CD4-positive, alpha-beta T cell treated with Interleukin-1 beta for 1 hour (primary cell): ENCODE results near the gene TNRC6B.
"Not testable (repeated sequence)": the region's sequence is repeated elsewhere in the genome, so short reads cannot be mapped to it uniquely, and the experiment has no call there.

Experiments used
- DNase-seq, 2 donors: peaks; one replicate each; pipeline ENCODE4 v3.0.0-alpha.2; 2020 to 2022

TNRC6B gene

GRCh38 chr22:40212121-40212520, 34.4 kb downstream of the TNRC6B start:
- DNase-seq = no peak

DNA sequence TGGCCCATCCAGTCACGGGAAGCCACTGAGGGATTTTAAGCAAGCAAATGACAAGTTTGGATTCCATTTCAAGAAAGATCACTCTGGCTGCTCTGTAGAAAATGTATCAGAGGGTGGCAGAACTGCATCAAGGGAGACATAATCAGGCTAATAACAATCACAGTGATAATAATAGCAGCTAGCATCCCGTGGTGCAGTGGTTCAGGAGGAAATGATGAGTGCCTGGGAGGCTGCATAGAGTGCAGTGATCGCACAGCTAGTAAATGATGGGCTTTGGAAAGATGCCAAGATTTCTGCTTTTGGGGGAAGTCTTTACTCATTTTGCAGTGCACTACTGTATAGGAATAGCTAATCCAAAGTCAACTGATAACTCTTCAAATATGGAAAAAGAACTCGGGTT, 35.8 kb downstream of the TNRC6B start:
- DNase-seq = no peak

DNA sequence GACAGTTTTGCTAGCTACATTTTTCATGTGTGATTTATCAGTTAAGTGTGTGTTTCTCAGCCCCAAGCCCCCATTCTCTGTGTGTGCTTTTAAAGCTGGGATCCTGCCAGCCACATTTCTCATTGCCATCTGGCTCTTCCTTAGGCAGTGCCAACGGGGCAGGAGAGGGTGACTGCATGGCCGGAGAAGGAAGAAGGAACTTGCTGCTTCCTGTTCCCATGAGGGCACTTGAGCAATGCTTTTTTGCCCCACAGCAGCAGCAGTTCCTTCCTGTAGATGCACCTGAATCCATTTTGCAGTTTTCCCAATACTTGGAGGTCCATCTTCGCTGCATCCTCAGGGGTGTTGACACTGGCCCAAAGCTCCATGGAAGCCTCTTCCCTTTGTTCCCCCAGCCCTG, 37.5 kb downstream of the TNRC6B start:
- DNase-seq = peak in 1 of 2 donors; percentile 27

- DNase-seq = peak; percentile 25 to 44
Measured at GRCh38 chr22:40216041-40216756, 38.5 kb downstream of the TNRC6B start.

DNA sequence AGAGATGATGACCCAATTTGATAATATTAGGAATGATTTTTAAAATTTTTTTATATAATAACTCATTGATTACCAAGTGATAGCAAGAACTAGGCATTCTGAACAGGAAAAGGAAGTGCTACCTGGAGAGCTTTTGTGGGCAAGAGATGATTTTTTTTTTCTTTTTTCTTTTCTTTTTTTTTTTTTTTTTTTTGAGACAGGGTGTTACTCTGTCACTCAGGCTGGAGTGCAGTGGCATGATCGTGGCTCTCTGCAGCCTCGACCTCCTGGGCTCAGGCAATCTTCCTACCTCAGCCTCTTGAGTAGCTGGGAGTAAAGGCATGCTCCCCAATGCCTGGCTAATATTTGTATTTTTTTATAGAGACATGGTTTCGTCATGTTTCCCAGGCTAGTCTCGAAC, 40.4 kb downstream of the TNRC6B start:
- DNase-seq = no peak

- DNase-seq = no peak
Measured at GRCh38 chr22:40218723-40219294, 41.1 kb downstream of the TNRC6B start.

DNA sequence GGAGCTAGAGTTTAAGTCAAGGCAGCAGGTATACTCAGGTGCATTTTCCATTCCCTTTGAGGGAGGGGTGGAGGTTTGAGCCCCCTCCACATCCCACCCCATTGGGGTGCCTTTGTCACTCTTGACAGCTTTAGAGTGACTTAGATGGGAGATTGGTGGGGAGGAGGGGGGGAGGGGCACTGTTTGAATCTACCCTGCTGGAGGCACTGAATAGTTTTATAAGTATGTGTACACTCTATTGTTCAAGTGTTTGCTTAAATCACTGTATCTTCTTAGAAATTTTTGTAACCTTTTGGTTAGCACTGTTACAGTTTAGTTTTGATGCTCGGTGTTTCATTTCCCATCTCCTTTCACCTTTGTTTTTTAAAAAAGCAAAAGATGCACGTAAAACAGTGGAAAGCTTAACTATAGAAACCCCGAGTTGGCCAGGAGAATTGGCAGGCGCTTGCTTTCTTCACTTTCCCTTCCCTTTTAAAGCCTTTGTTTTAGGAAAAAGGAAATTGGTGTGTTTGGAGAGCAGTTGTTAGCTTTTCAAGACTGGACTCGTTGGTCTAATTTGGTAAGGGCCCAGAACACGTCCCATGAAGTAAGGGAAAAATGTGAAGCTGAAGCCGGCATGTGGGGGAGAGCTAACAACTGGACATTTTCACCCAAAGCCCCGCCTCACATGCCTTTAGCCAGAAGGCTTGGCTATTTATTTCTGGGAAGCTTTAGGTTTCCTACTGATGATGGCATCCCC, 42.8 kb downstream of the TNRC6B start:
- no peak for DNase-seq

- no peak for DNase-seq
Measured at GRCh38 chr22:40221055-40221414, 43.3 kb downstream of the TNRC6B start.

DNA sequence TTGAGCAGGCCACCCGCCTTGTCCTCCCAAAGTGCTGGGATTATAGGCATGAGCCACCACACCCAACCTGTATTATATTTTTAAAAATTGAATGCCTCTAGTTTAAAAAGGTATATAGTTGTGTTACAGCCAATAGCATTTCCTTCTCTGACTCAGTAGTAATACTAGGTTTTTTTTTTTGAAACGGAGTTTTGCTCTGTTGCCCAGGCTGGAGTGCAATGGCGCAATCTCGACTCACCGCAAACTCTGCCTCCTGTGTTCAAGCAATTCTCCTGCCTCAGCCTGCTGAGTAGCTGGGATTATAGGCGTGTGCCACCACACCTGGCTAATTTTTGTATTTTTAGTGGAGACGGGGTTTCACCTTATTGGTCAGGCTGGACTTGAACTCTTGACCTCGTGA, 45.3 kb downstream of the TNRC6B start:
- not testable (repeated sequence) for DNase-seq

GRCh38 chr22:40224702-40225101, 47.0 kb downstream of the TNRC6B start:
- no peak for DNase-seq

GRCh38 chr22:40226620-40227019, 48.9 kb downstream of the TNRC6B start:
- DNase-seq = no peak

DNA sequence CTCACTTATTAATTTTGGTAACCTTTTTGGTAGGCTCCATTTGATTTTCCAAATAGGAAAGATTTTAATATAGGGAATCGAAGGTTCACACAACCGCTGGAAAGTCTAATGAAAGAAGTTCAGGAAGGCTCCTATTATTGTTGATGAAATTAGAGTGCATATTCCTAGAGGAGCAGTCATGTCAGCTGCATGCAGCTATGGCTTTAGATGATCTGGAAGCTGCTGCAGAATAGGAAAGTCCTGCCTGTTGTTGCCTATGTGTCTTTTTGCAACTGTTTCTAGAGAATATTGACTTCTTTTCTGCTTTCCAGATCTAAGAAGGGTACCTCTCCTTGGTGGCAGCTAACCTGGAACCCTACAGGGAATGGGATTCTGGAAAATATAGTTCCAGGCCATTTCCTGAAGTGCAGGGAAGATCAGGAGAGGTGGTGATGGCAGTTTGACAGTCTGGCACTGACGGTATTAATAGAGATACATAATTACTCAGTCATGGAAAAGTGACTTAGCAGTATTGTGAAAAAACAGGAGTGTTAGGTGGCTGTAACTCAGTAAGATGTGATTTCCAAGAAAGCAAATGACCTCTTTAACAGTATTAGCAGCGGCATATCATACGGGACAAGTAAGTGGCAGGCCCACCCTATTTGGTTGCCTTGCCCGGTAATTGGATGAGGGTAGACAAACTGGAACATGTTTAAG, 54.0 kb downstream of the TNRC6B start:
- DNase-seq = no peak

DNA sequence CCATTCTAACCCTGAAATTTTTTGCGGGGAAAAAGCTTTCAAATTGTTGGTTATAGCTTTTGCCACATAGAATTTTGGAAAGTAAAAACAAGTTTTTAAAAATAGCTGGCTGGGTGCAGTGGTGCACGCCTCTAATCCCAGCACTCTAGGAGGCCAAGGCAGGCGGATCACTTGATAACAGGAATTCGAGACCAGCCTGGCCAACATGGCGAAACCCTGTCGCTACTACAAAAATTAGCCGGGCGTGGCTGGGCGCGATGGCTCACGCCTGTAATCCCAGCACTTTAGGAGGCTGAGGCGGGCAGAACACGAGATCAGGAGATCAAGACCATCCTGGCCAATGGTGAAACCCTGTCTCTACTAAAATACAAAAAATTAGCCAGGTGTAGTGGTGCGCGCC, 54.9 kb downstream of the TNRC6B start:
- no peak for DNase-seq

DNA sequence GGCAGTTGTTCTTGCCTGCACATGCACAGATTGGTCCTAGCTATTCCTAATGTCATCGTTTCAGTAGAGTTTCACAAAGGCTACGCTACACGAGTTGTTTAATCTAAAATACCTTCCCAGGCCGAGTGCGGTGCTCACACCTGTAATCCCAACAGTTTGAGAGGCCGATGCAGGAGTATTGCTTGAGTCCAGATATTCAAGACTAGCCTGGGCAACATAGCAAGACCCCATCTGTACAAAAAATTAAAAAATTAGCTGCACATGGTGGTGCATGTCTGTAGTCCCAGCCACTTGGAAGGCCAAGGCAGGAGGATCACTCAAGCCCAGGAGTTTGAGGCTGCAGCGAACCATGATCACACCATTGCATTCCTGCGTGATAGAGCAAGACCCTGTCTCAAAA, 56.2 kb downstream of the TNRC6B start:
- no peak for DNase-seq

- DNase-seq = no peak
Measured at GRCh38 chr22:40234658-40235057, 56.9 kb downstream of the TNRC6B start.

GRCh38 chr22:40235308-40235707, 57.6 kb downstream of the TNRC6B start:
- DNase-seq = no peak

DNA sequence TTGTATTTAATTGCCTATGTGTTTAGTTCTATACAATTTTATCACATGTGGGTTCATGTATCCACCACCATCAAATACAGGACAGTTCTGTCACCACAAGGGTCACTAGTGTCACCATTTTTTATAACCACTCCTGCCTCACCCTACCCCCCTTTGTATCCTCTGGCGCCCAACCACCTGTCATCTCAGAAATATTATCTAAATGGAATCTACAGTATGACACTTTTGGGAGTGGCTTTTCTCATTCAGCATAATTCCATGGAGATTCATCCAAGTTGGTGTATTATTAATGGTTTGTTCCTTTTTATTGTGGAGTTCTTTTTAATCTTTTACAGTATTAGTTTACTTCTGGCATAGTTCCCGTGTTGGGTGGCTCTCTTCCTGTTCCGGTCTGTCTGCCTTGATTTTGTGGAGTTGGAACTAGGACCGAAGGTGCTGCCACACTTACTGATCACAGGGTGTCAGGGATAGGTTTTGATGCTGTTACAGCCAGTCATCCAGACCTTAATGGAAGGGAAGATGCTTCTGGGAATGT, 58.5 kb downstream of the TNRC6B start:
- no peak for DNase-seq

- DNase-seq = no peak
Measured at GRCh38 chr22:40237241-40237640, 59.5 kb downstream of the TNRC6B start.

GRCh38 chr22:40237788-40238424, 60.2 kb downstream of the TNRC6B start:
- DNase-seq = no peak

GRCh38 chr22:40238425-40239344, 61.0 kb downstream of the TNRC6B start:
- no peak for DNase-seq

DNA sequence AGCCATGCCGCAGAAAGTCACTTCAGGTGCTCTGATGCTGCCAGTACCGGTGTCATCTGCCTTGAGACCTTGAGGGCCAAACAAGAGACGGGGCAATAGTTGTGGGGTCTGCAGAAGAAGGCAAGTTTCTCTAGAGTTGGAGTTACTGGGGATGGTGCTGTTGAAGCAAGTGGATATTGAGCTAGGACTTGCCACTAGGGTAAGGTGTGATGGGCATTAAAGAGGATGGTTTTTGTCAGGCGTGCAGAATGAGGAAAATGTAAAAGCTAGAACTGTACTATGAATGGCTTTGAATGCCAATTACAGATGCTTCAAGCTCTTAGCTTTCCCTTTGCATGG, 61.6 kb downstream of the TNRC6B start:
- DNase-seq = no peak

GRCh38 chr22:40240160-40240559, 62.4 kb downstream of the TNRC6B start:
- DNase-seq = no peak
